GM18499 (cell line): ENCODE results near the gene MAGI2.
"Not testable (repeated sequence)": the region's sequence is repeated elsewhere in the genome, so short reads cannot be mapped to it uniquely, and the experiment has no call there.

Experiments
- ATAC-seq: cut with Tn5 transposase; IDR thresholded peaks from one replicate; pipeline ENCODE4 v1.9.1; 2021; ENCODE audit warnings: moderate number of reproducible peaks; ENCODE audit not compliant: insufficient read depth, unreplicated experiment

The MAGI2 gene

GRCh38 chr7:78311181-78311580, 1142.3 kb downstream of the MAGI2 start:
- no peak for ATAC-seq

GRCh38 chr7:78307892-78308291, 1145.6 kb downstream of the MAGI2 start:
- no peak for ATAC-seq

- ATAC-seq, result no peak
Measured at GRCh38 chr7:78306634-78307033, 1146.8 kb downstream of the MAGI2 start.

GRCh38 chr7:78301407-78301806, 1152.1 kb downstream of the MAGI2 start:
- no peak for ATAC-seq

- ATAC-seq, result no peak
Measured at GRCh38 chr7:78299088-78299487, 1154.4 kb downstream of the MAGI2 start.

GRCh38 chr7:78296644-78297371, 1156.7 kb downstream of the MAGI2 start:
- ATAC-seq, result no peak

- no peak for ATAC-seq
Measured at GRCh38 chr7:78296046-78296597, 1157.3 kb downstream of the MAGI2 start.

GRCh38 chr7:78289471-78289870, 1164.0 kb downstream of the MAGI2 start:
- ATAC-seq, result not testable (repeated sequence)

GRCh38 chr7:78284945-78285344, 1168.5 kb downstream of the MAGI2 start:
- no peak for ATAC-seq

- no peak for ATAC-seq
Measured at GRCh38 chr7:78280276-78280675, 1173.2 kb downstream of the MAGI2 start.

GRCh38 chr7:78279457-78279856, 1174.0 kb downstream of the MAGI2 start:
- no peak for ATAC-seq

- no peak for ATAC-seq
Measured at GRCh38 chr7:78279032-78279431, 1174.4 kb downstream of the MAGI2 start.

GRCh38 chr7:78267141-78267540, 1186.3 kb downstream of the MAGI2 start:
- no peak for ATAC-seq

GRCh38 chr7:78265486-78265885, 1188.0 kb downstream of the MAGI2 start:
- ATAC-seq, result no peak

GRCh38 chr7:78265071-78265470, 1188.4 kb downstream of the MAGI2 start:
- no peak for ATAC-seq

- ATAC-seq, result no peak
Measured at GRCh38 chr7:78264105-78264504, 1189.4 kb downstream of the MAGI2 start.

GRCh38 chr7:78261739-78262138, 1191.7 kb downstream of the MAGI2 start:
- ATAC-seq, result no peak

- ATAC-seq, result no peak
Measured at GRCh38 chr7:78261302-78261701, 1192.2 kb downstream of the MAGI2 start.

GRCh38 chr7:78260826-78261225, 1192.6 kb downstream of the MAGI2 start:
- ATAC-seq, result no peak

GRCh38 chr7:78254726-78255055, 1198.8 kb downstream of the MAGI2 start:
- no peak for ATAC-seq

GRCh38 chr7:78253850-78254725, 1199.4 kb downstream of the MAGI2 start:
- no peak for ATAC-seq
